Measurements from ENCODE around the gene TMEM204. TPM values are rescaled to one million over a fixed set of nuclear protein-coding genes. Genes with fewer than 3 reads are reported as not detected.

Gene TMEM204
- total RNA-seq, 4 donors from 2014 or later = 28.6 to 48.2 (median 36.6) TPM

DNA sequence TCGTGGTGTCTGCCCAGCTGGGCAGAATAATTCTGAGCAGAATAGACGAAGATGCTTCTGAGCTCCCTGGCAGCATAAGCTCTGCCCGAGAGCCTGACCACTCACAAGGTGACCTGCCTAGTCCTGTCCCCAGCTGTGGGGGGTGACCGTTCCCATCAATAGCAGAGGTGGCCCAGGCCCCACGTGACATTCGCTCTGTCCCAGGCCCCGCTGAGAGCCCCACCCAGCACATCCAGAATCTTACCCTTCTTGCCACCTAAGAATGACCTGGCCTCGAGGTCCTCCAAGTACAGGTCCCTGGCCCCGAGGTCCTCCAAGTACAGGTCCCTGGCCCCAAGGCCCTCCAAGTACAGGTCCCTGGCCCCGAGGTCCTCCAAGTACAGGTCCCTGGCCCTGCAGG lies 695 bp upstream of the TMEM204 start:
- peak overlapping the region in 1 of 2 donors; percentile 67 for H3K4me3 ChIP-seq

DNA sequence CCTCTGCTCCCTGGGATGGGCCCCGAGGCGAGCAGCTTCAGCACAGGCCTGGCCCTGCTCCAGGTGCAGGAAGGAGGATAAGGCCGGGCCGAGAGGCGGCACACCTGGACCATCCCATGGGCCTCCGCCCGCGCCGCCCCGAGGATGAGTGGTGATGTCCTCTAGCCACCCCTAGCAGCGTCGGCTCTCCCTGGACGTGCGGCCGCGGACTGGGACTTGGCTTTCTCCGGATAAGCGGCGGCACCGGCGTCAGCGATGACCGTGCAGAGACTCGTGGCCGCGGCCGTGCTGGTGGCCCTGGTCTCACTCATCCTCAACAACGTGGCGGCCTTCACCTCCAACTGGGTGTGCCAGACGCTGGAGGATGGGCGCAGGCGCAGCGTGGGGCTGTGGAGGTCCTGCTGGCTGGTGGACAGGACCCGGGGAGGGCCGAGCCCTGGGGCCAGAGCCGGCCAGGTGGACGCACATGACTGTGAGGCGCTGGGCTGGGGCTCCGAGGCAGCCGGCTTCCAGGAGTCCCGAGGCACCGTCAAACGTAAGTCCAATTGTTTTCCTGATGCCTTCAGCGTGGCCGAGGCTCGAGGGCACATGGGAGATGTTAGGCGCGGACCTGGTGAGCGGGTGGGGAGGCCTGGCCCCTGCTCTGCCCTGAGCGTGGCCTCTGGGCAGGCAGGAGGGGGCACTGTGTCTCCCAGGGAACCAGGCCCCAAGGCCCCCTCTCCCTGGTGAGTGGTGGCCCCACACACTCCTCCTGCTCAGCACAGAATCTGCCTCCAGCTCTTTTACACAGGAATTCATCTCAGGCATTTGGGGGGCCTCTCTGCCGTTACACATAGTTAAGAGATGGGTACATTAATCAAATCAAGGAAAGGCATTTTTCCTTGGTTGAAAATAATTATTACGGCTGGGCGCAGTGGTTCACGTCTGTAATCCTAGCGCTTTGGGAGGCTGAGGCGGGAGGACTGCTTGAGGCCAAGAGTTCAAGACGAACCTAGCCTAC lies 855 bp downstream of the TMEM204 start:
- peaks cover 0 to 44% of the 10 kb centered on the region in 2 donors for H3K36me3 ChIP-seq
- ATAC-seq = no peak
- H3K4me1 ChIP-seq = peaks cover 0 to 85% (median 36%) of the 10 kb centered on the region in 3 donors
- no peaks in the 10 kb centered on the region for H3K27me3 ChIP-seq
- 39 to 45% methylated on average over 5 to 7 of the region's 57 CpGs for WGBS, 2 donors (ENCODE audit: low coverage in 1 of 2)
- H3K9me3 ChIP-seq = no peaks in the 10 kb centered on the region
- peak overlapping the region; percentile 74 to 92 (median 86) for H3K27ac ChIP-seq
- TF ChIP-seq EP300 (IDR thresholded peaks at IDR 0.05) (no peak), POLR2AphosphoS5 (IDR thresholded peaks at IDR 0.05) (no peak)
- TF ChIP-seq, protein P1, sequence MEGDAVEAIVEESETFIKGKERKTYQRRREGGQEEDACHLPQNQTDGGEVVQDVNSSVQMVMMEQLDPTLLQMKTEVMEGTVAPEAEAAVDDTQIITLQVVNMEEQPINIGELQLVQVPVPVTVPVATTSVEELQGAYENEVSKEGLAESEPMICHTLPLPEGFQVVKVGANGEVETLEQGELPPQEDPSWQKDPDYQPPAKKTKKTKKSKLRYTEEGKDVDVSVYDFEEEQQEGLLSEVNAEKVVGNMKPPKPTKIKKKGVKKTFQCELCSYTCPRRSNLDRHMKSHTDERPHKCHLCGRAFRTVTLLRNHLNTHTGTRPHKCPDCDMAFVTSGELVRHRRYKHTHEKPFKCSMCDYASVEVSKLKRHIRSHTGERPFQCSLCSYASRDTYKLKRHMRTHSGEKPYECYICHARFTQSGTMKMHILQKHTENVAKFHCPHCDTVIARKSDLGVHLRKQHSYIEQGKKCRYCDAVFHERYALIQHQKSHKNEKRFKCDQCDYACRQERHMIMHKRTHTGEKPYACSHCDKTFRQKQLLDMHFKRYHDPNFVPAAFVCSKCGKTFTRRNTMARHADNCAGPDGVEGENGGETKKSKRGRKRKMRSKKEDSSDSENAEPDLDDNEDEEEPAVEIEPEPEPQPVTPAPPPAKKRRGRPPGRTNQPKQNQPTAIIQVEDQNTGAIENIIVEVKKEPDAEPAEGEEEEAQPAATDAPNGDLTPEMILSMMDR (IDR thresholded peaks at IDR 0.05) = no peak
- peak overlapping the region; percentile 46 to 67 for H3K4me3 ChIP-seq

More for the DNA sequence above, 695 bp upstream of the TMEM204 start:
- Histone ChIP-seq H3K36me3 (peaks cover 0 to 33% of the 10 kb centered on the region in 2 donors), H3K27me3 (no peaks in the 10 kb centered on the region), H3K9me3 (no peaks in the 10 kb centered on the region), H3K27ac (peak overlapping the region; percentile 74 to 92 (median 86)), H3K4me1 (peaks cover 0 to 76% (median 32%) of the 10 kb centered on the region in 3 donors)
- ATAC-seq = no peak
- 64% methylated on average over 4 of the region's 10 CpGs; no CpG with 5 or more reads in 1 of the 2 donors for WGBS, 2 donors (ENCODE audit: low coverage in 1 of 2)
- TF ChIP-seq, protein P1 (IDR thresholded peaks at IDR 0.05) = no peak
- TF ChIP-seq POLR2AphosphoS5 (IDR thresholded peaks at IDR 0.05) (no peak), POLR2A (IDR thresholded peaks at IDR 0.05) (no peak), EP300 (IDR thresholded peaks at IDR 0.05) (no peak)

DNA sequence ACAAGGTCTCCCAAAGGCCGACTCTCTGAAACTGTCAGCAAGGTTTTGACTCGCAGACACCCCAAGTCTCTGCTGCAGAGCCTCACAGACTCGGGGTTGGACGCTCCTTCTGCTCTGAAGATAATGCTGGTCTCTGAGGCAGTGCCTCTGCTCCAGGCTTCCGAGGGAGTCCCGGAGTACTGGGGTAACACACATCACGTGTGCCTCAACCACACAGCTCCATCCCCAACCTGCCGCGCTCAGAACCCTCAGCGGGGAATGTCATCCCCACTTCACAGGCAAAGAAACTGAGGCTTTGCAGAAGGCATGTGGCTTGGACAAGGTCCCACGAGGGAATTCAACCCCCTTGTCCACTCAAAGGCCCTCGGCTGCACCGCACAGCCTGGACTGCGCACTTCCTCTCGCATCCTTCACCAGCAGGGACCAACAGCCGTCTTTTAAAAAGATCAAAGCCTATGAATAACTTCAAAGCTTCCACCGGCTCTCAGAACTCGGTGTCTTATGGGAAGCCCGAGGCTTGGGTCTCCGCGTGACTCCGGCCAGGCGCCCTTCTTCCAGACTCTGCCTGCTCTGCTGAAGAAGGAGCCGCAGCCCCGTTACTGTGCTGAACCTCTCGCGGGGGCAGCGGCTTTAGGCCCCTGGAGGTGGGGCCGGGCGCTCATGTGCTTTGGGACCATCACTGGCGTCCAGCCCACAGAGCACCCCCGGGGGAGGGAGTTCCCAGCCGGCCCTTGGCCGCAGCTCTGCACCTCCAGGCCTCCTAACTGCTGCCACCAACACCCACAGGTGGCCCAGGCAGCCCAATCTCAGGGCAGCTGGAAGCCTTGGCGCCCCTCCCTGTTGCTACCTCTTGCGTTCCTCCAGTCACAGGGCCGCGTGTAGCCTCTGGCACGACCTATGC lies 2.2 kb downstream of the TMEM204 start:
- Histone ChIP-seq H3K4me1 (peaks cover 0 to 88% (median 31%) of the 10 kb centered on the region in 3 donors), H3K4me3 (peak overlapping the region; percentile 46 to 67), H3K36me3 (peaks cover 0 to 57% of the 10 kb centered on the region in 2 donors), H3K9me3 (no peaks in the 10 kb centered on the region), H3K27me3 (no peaks in the 10 kb centered on the region), H3K27ac (peak overlapping the region in 3 of 4 donors; percentile 83 to 92 (median 90))
- WGBS, 2 donors (ENCODE audit: low coverage in 1 of 2) = 56 to 60% methylated on average over 11 of the region's 39 CpGs
- TF ChIP-seq, protein P1 (IDR thresholded peaks at IDR 0.05) = no peak
- no peak for TF ChIP-seq POLR2A (IDR thresholded peaks at IDR 0.05)
- no peak for TF ChIP-seq EP300 (IDR thresholded peaks at IDR 0.05)
- no peak for TF ChIP-seq POLR2AphosphoS5 (IDR thresholded peaks at IDR 0.05)
- ATAC-seq = no peak

DNA sequence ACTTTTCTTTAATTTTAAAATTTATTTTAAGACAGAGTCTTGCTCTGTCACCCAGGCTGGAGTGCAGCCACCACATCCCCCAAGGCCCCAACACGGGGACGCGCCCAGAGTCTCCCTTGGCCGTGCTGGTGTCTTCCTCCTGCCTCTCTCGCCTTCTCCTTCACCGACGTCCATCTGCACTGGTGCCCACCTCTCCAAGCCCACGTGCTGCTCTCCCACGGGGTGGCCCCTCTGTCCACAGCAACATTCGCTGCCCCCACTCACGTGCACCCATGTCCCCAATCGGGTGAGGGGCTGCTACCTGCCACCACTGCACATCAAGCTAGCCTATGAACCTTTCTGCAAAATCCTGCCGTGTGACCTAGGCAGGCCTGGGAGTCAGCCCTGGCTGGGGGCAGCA lies 3.1 kb downstream of the TMEM204 start:
- H3K4me3 ChIP-seq = peak overlapping the region in 1 of 2 donors; percentile 67
- 75 to 88% methylated on average over 10 to 13 of the region's 13 CpGs for WGBS, 2 donors (ENCODE audit: low coverage in 1 of 2)

More for the DNA sequence above, 3.1 kb downstream of the TMEM204 start:
- peak overlapping the region in 3 of 4 donors; percentile 83 to 92 (median 90) for H3K27ac ChIP-seq
- no peaks in the 10 kb centered on the region for H3K9me3 ChIP-seq
- ATAC-seq = no peak
- H3K4me1 ChIP-seq = peaks cover 0 to 88% (median 26%) of the 10 kb centered on the region in 3 donors
- H3K36me3 ChIP-seq = peaks cover 0 to 67% of the 10 kb centered on the region in 2 donors
- H3K27me3 ChIP-seq = no peaks in the 10 kb centered on the region
- TF ChIP-seq EP300 (IDR thresholded peaks at IDR 0.05) (no peak), POLR2AphosphoS5 (IDR thresholded peaks at IDR 0.05) (no peak), POLR2A (IDR thresholded peaks at IDR 0.05) (no peak)
- TF ChIP-seq, protein P1 (IDR thresholded peaks at IDR 0.05) = no peak
